SK-N-SH (cell line): ENCODE measurements around the gene TRAF1.

ENCODE experiments used
- CHD2 ChIP-seq: fragments of 150-350 bp; IDR thresholded peaks from 2 replicates; pipeline ENCODE4 v1.6.1; 2018; ENCODE audit warnings: low read length; ENCODE audit not compliant: partially characterized antibody
- NRF1 ChIP-seq: IDR thresholded peaks from 2 replicates; pipeline ENCODE4 v1.6.1; 2012; ENCODE audit warnings: low read depth, mild to moderate bottlenecking, low read length
- PBX3 ChIP-seq: IDR thresholded peaks from 2 replicates; pipeline ENCODE4; 2012
- RAD21 ChIP-seq: IDR thresholded peaks from 2 replicates; pipeline ENCODE4 v1.6.1; 2012; ENCODE audit warnings: mild to moderate bottlenecking, low read length
- RFX5 ChIP-seq: IDR thresholded peaks from 2 replicates; pipeline ENCODE4 v1.6.1; 2012; ENCODE audit warnings: mild to moderate bottlenecking, improper control_type of control experiment, low read length
- SMC3 ChIP-seq: IDR thresholded peaks from 2 replicates; pipeline ENCODE4 v1.6.1; 2012; ENCODE audit warnings: low read depth, low read length, improper control_type of control experiment
- TEAD4 ChIP-seq: IDR thresholded peaks from 2 replicates; pipeline ENCODE4 v1.4.0; 2012; ENCODE audit warnings: mild to moderate bottlenecking, borderline replicate concordance; ENCODE audit not compliant: insufficient read depth
- TF ChIP-seq, protein P1 (sequence below): fragments of 200-600 bp; sonication (generic); IDR thresholded peaks from 2 replicates; pipeline ENCODE4 v1.6.1; 2017; ENCODE audit warnings: antibody characterized with exemption, mild to moderate bottlenecking, moderate library complexity
- TF ChIP-seq, protein P2 (sequence below): fragments of 150-350 bp; IDR thresholded peaks from 2 replicates; pipeline ENCODE4 v1.6.1; 2017; ENCODE audit warnings: antibody characterized with exemption, low read length, low read depth, borderline replicate concordance

DNA sequence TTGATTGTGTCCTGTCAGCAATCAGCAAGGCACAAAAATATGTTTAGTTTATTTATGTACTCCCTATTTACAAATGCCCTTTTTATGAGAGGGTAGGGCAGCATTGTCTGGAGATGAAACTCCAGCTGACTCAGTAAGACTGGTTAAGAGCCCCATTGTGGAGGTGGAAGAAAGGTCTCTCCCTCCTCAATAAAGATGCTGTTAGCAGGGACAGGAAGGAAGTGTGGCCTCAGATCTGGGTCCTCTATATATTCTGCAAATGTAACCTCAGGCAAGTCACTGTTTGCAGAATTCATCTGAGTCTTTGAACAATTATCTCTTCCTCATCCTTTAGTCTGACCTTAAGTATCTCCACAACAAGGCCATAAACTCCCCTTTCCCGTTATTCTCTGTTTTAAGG is 48.3 kb upstream of the TRAF1 start:
- TF ChIP-seq SMC3 (no peak), TEAD4 (no peak), NRF1 (no peak), CHD2 (no peak), PBX3 (no peak), RAD21 (no peak), RFX5 (no peak)
- TF ChIP-seq, protein P1, sequence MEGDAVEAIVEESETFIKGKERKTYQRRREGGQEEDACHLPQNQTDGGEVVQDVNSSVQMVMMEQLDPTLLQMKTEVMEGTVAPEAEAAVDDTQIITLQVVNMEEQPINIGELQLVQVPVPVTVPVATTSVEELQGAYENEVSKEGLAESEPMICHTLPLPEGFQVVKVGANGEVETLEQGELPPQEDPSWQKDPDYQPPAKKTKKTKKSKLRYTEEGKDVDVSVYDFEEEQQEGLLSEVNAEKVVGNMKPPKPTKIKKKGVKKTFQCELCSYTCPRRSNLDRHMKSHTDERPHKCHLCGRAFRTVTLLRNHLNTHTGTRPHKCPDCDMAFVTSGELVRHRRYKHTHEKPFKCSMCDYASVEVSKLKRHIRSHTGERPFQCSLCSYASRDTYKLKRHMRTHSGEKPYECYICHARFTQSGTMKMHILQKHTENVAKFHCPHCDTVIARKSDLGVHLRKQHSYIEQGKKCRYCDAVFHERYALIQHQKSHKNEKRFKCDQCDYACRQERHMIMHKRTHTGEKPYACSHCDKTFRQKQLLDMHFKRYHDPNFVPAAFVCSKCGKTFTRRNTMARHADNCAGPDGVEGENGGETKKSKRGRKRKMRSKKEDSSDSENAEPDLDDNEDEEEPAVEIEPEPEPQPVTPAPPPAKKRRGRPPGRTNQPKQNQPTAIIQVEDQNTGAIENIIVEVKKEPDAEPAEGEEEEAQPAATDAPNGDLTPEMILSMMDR, result no peak
- TF ChIP-seq, protein P2, sequence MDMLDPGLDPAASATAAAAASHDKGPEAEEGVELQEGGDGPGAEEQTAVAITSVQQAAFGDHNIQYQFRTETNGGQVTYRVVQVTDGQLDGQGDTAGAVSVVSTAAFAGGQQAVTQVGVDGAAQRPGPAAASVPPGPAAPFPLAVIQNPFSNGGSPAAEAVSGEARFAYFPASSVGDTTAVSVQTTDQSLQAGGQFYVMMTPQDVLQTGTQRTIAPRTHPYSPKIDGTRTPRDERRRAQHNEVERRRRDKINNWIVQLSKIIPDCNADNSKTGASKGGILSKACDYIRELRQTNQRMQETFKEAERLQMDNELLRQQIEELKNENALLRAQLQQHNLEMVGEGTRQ, result no peak
